ENCODE results near the gene NDUFA7.
A peak's percentile ranks its signal among the peaks of the same experiment; 100 is the strongest.

Gene NDUFA7

GRCh38 chr19:8311461-8312260 lies 9.5 kb downstream of the NDUFA7 start:
- no peaks in the 10 kb centered on the region for H3K9me3 Mint-ChIP-seq
- peaks cover 17% of the 10 kb centered on the region for H3K4me1 Mint-ChIP-seq

GRCh38 chr19:8310342-8311055 lies 10.7 kb downstream of the NDUFA7 start:
- no peaks in the 10 kb centered on the region for H3K9me3 Mint-ChIP-seq
- TF ChIP-seq, protein P1, sequence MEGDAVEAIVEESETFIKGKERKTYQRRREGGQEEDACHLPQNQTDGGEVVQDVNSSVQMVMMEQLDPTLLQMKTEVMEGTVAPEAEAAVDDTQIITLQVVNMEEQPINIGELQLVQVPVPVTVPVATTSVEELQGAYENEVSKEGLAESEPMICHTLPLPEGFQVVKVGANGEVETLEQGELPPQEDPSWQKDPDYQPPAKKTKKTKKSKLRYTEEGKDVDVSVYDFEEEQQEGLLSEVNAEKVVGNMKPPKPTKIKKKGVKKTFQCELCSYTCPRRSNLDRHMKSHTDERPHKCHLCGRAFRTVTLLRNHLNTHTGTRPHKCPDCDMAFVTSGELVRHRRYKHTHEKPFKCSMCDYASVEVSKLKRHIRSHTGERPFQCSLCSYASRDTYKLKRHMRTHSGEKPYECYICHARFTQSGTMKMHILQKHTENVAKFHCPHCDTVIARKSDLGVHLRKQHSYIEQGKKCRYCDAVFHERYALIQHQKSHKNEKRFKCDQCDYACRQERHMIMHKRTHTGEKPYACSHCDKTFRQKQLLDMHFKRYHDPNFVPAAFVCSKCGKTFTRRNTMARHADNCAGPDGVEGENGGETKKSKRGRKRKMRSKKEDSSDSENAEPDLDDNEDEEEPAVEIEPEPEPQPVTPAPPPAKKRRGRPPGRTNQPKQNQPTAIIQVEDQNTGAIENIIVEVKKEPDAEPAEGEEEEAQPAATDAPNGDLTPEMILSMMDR (IDR thresholded peaks at IDR 0.05; ENCODE audit: unreplicated experiment in 3 of 3): no peak
- peaks cover 21% of the 10 kb centered on the region for H3K4me1 Mint-ChIP-seq
- H3K36me3 Mint-ChIP-seq (ENCODE audit: low read depth): peaks cover 18% of the 10 kb centered on the region
- H3K27me3 Mint-ChIP-seq (ENCODE audit: low read depth): no peaks in the 10 kb centered on the region
- H3K4me3 Mint-ChIP-seq: no peak overlapping the region
- no peak overlapping the region for H3K27ac Mint-ChIP-seq

More at GRCh38 chr19:8311461-8312260, 9.5 kb downstream of the NDUFA7 start:
- no peak overlapping the region for H3K4me3 Mint-ChIP-seq
- H3K27me3 Mint-ChIP-seq (ENCODE audit: low read depth): no peaks in the 10 kb centered on the region
- no peak overlapping the region for H3K27ac Mint-ChIP-seq
- TF ChIP-seq, protein P1 (IDR thresholded peaks at IDR 0.05; ENCODE audit: unreplicated experiment in 3 of 3): no peak
- peaks cover 21% of the 10 kb centered on the region for H3K36me3 Mint-ChIP-seq (ENCODE audit: low read depth)

DNA sequence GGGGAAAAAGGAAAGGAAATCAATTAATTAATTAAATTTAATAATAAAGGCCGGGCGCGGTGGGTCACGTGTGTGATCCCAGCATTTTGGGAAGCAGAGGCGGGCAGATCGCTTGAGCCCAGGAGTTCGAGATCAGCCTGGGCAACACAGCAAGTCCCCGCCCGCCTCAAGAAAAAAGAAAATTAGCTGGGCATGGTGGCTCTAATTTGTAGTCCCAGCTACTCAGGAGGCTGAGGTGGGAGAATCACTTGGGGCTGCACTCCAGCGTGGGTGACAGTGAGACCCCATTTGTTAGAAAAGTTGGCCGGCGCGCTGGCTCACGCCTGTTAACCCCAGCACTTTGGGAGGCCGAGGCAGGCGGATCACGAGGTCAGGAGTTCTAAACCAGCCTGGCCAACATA lies 12.3 kb downstream of the NDUFA7 start:
- Mint-ChIP-seq H3K4me3 (peak overlapping the region; percentile 89 to 94 (median 94)), H3K27ac (peak overlapping the region in 2 of 3 experiments; percentile 64 to 88), H3K27me3 (ENCODE audit: low read depth) (no peaks in the 10 kb centered on the region), H3K4me1 (peaks cover 21% of the 10 kb centered on the region), H3K9me3 (no peaks in the 10 kb centered on the region), H3K36me3 (ENCODE audit: low read depth) (peaks cover 9% of the 10 kb centered on the region)
- TF ChIP-seq, protein P1 (IDR thresholded peaks at IDR 0.05; ENCODE audit: unreplicated experiment in 3 of 3): no peak

GRCh38 chr19:8307965-8308866 lies 13.0 kb downstream of the NDUFA7 start, which contains the start of gene CD320:
Gene CD320, minus strand, starts transcription at chr19:8308358. Its CDS starts 68 bp downstream, at chr19:8308290.
- H3K27me3 Mint-ChIP-seq (ENCODE audit: low read depth): no peaks in the 10 kb centered on the region

DNA sequence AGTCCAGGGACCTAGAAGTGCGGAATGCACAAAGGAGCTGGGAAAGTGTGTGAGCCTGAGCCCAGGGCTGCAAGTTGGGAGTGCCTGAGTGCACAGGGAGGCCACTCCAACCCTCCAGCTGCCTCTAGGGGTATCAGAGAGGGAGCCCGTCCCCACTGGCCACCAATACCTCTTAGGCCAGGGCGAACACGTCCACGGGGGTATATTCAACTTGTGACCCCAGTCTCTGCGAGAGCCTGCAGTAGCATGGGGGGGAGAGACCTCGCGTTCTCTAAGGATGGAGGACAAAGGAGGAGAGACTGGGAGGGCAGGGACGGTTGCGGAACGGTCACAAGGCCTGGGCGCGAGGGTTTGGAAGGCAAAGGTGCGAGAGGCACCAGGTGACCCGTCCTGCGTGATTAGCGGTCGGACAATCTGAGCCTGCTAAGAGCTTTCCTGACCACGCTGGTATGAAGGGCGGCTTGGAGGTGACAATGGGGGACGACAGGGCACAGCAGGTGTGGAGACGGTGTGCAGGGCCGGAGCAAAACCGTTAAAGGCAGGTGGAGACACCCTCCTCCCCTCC lies 13.7 kb downstream of the NDUFA7 start:
- Mint-ChIP-seq H3K27me3 (ENCODE audit: low read depth) (no peaks in the 10 kb centered on the region), H3K4me3 (peak overlapping the region; percentile 89 to 94 (median 94)), H3K9me3 (no peaks in the 10 kb centered on the region), H3K27ac (peak overlapping the region; percentile 14 to 88 (median 86)), H3K4me1 (peaks cover 21% of the 10 kb centered on the region), H3K36me3 (ENCODE audit: low read depth) (peaks cover 9% of the 10 kb centered on the region)
- TF ChIP-seq, protein P1 (IDR thresholded peaks at IDR 0.05; ENCODE audit: unreplicated experiment in 3 of 3): no peak

More at GRCh38 chr19:8307965-8308866, 13.0 kb downstream of the NDUFA7 start, which contains the start of gene CD320:
- peaks cover 9% of the 10 kb centered on the region for H3K36me3 Mint-ChIP-seq (ENCODE audit: low read depth)
- TF ChIP-seq, protein P1 (IDR thresholded peaks at IDR 0.05; ENCODE audit: unreplicated experiment in 3 of 3): no peak
- H3K27ac Mint-ChIP-seq: peak within 1 kb of the TSS; percentile 14 to 88 (median 86)
- H3K4me1 Mint-ChIP-seq: peaks cover 21% of the 10 kb centered on the region
- no peaks in the 10 kb centered on the region for H3K9me3 Mint-ChIP-seq
- peak within 1 kb of the TSS; percentile 89 to 94 (median 94) for H3K4me3 Mint-ChIP-seq
